Measurements from ENCODE around the gene C19orf53. TPM values are rescaled to one million over a fixed set of nuclear protein-coding genes. Genes with fewer than 3 reads are reported as not detected.
A peak's percentile ranks its signal among the peaks of the same experiment; 100 is the strongest.

C19orf53 gene
- polyA plus RNA-seq, 4 donors = 104 to 126 (median 118) TPM

DNA sequence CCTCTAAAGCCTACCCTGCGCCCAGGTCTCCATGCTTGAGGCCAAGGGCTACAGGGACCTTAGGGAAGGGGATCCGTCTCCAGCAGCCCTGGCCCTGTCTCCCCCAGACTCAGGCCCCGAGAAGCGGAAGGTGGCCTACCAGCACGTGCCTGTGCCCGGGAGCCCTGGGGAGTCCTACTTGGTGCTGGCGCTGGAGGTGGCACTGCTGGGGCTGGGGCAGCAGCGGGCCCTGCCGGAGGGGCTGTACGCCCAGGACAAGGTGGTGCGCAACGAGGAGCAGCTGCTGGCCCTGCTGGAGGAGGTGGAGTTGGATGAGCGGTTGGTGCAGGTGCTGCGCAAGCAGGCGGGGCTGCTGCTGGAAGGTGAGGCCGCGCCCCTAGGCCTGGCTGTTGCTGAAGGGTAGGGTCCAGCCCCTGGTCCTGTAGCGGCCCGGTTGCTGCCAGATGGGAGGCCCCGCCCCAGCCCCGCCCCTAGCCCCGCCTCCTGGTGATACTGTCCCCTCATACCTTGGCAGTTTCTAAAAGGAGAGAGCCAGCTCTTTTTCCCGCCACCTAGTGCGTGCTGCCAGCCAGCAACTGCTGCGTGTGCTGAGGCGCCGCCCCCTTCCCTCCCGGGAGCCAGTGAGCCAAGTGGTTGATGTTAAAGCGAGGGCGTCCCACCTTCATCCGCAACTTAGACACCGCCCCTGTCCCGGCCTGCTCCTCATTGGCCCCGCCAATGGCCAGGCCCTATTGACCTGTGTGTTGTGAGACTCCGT, 43.5 kb downstream of the C19orf53 start:
- peak overlapping the region in 2 of 3 donors; percentile 39 to 72 for H3K4me3 ChIP-seq (ENCODE audit: low read depth in 1 of 3, low read length in 3 of 3)
- peaks cover 0 to 15% (median 3%) of the 10 kb centered on the region in 3 donors for H3K4me1 ChIP-seq (ENCODE audit: control insufficient read depth in 3 of 3, insufficient read depth in 2 of 3, low read depth in 1 of 3, low read length in 2 of 3)
- H3K27ac ChIP-seq (ENCODE audit: low read depth in 1 of 3, low read length in 2 of 3) = peak overlapping the region; percentile 4 to 99 (median 88)
- FAIRE-seq = no peak
- H3K9me3 ChIP-seq (ENCODE audit: control insufficient read depth in 2 of 2, insufficient read depth in 1 of 2, low read depth in 1 of 2, low read length in 1 of 2) = no peaks in the 10 kb centered on the region
- peak; percentile 94 to 95 for DNase-seq
- H3K36me3 ChIP-seq (ENCODE audit: control insufficient read depth in 3 of 3, insufficient read depth in 2 of 3, low read depth in 1 of 3, low read length in 3 of 3) = peaks cover 0 to 43% (median 0%) of the 10 kb centered on the region in 3 donors
- WGBS, 3 donors = 10 to 48% (median 30%) methylated on average over 27 to 35 of the region's 35 CpGs
- no peaks in the 10 kb centered on the region for H3K27me3 ChIP-seq (ENCODE audit: control insufficient read depth in 3 of 3, insufficient read depth in 3 of 3, low read length in 3 of 3)

DNA sequence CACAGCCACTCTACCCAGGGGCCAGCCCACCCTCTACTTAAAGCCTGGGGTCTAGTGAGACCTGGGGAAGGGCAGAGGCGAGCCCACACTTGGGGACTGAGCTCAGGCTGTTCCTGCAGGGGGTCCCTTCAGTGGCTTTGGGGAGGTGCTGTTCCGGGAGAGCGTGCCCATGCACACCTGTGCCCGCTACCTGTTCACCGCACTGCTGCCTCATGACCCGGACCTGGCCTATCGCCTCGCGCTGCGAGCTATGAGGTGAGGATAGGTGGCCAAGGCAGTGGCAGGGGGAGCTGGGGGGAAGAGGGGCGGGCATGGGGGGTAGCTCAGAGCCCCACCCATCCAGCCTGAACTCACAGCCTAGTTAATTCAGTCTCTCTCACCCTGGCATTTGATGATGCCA, 45.0 kb downstream of the C19orf53 start:
- WGBS, 3 donors = 92 to 97% (median 97%) methylated on average over 11 of the region's 11 CpGs
- Histone ChIP-seq H3K27me3 (ENCODE audit: control insufficient read depth in 3 of 3, insufficient read depth in 3 of 3, low read length in 3 of 3) (no peaks in the 10 kb centered on the region), H3K4me3 (ENCODE audit: low read depth in 1 of 3, low read length in 3 of 3) (no peak overlapping the region), H3K9me3 (ENCODE audit: control insufficient read depth in 2 of 2, insufficient read depth in 1 of 2, low read depth in 1 of 2, low read length in 1 of 2) (no peaks in the 10 kb centered on the region), H3K27ac (ENCODE audit: low read depth in 1 of 3, low read length in 2 of 3) (no peak overlapping the region), H3K4me1 (ENCODE audit: control insufficient read depth in 3 of 3, insufficient read depth in 2 of 3, low read depth in 1 of 3, low read length in 2 of 3) (peaks cover 0 to 15% (median 3%) of the 10 kb centered on the region in 3 donors), H3K36me3 (ENCODE audit: control insufficient read depth in 3 of 3, insufficient read depth in 2 of 3, low read depth in 1 of 3, low read length in 3 of 3) (peaks cover 0 to 43% (median 0%) of the 10 kb centered on the region in 3 donors)
- FAIRE-seq (no peak), DNase-seq (no peak)

- no peak for FAIRE-seq
- no peak for DNase-seq
- Histone ChIP-seq H3K9me3 (ENCODE audit: control insufficient read depth in 2 of 2, insufficient read depth in 1 of 2, low read depth in 1 of 2, low read length in 1 of 2) (no peaks in the 10 kb centered on the region), H3K4me1 (ENCODE audit: control insufficient read depth in 3 of 3, insufficient read depth in 2 of 3, low read depth in 1 of 3, low read length in 2 of 3) (peaks cover 0 to 15% (median 3%) of the 10 kb centered on the region in 3 donors), H3K27ac (ENCODE audit: low read depth in 1 of 3, low read length in 2 of 3) (no peak overlapping the region), H3K27me3 (ENCODE audit: control insufficient read depth in 3 of 3, insufficient read depth in 3 of 3, low read length in 3 of 3) (no peaks in the 10 kb centered on the region), H3K4me3 (ENCODE audit: low read depth in 1 of 3, low read length in 3 of 3) (no peak overlapping the region), H3K36me3 (ENCODE audit: control insufficient read depth in 3 of 3, insufficient read depth in 2 of 3, low read depth in 1 of 3, low read length in 3 of 3) (peaks cover 0 to 45% (median 0%) of the 10 kb centered on the region in 3 donors)
- 90 to 100% (median 97%) methylated on average over 2 of the region's 2 CpGs for WGBS, 3 donors
These were observed 47.0 kb downstream of the C19orf53 start for GRCh38 chr19:13821292-13821691.

- no peaks in the 10 kb centered on the region for H3K27me3 ChIP-seq (ENCODE audit: control insufficient read depth in 3 of 3, insufficient read depth in 3 of 3, low read length in 3 of 3)
- H3K4me1 ChIP-seq (ENCODE audit: control insufficient read depth in 3 of 3, insufficient read depth in 2 of 3, low read depth in 1 of 3, low read length in 2 of 3) = peaks cover 0 to 7% (median 0%) of the 10 kb centered on the region in 3 donors
- H3K4me3 ChIP-seq (ENCODE audit: low read depth in 1 of 3, low read length in 3 of 3) = no peak overlapping the region
- FAIRE-seq (no peak), DNase-seq (no peak)
- H3K36me3 ChIP-seq (ENCODE audit: control insufficient read depth in 3 of 3, insufficient read depth in 2 of 3, low read depth in 1 of 3, low read length in 3 of 3) = peaks cover 0 to 46% (median 0%) of the 10 kb centered on the region in 3 donors
- H3K27ac ChIP-seq (ENCODE audit: low read depth in 1 of 3, low read length in 2 of 3) = no peak overlapping the region
- H3K9me3 ChIP-seq (ENCODE audit: control insufficient read depth in 2 of 2, insufficient read depth in 1 of 2, low read depth in 1 of 2, low read length in 1 of 2) = no peaks in the 10 kb centered on the region
- WGBS, 3 donors = 74 to 92% (median 81%) methylated on average over 8 of the region's 8 CpGs
These were observed 49.0 kb downstream of the C19orf53 start for GRCh38 chr19:13823256-13823655.

DNA sequence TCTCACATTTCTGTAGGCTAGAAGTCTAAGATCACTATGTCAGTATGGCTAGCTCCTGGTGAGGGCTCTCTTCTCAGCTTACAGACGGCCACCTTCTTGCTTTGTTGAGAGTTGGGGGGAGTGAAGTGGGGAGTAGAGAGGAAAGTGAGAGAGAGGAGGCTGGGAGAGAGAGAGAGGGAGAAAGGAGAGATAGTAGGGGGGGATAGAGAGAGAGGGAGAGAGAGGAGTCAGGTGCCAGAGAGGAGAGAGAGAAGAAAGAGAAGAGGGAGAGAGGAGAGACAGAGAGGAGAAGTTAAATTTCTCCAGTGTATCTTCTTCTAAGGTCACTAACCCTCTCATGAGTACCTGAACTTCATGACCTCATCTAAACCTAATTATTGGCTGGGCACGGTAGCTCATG, 49.6 kb downstream of the C19orf53 start:
- no peak for DNase-seq
- no peaks in the 10 kb centered on the region for H3K9me3 ChIP-seq (ENCODE audit: control insufficient read depth in 2 of 2, insufficient read depth in 1 of 2, low read depth in 1 of 2, low read length in 1 of 2)
- no peaks in the 10 kb centered on the region for H3K27me3 ChIP-seq (ENCODE audit: control insufficient read depth in 3 of 3, insufficient read depth in 3 of 3, low read length in 3 of 3)
- 87 to 92% (median 87%) methylated on average over 2 of the region's 2 CpGs for WGBS, 3 donors
- FAIRE-seq = no peak
- H3K4me3 ChIP-seq (ENCODE audit: low read depth in 1 of 3, low read length in 3 of 3) = no peak overlapping the region
- H3K27ac ChIP-seq (ENCODE audit: low read depth in 1 of 3, low read length in 2 of 3) = no peak overlapping the region
- peaks cover 0 to 51% (median 0%) of the 10 kb centered on the region in 3 donors for H3K36me3 ChIP-seq (ENCODE audit: control insufficient read depth in 3 of 3, insufficient read depth in 2 of 3, low read depth in 1 of 3, low read length in 3 of 3)
- H3K4me1 ChIP-seq (ENCODE audit: control insufficient read depth in 3 of 3, insufficient read depth in 2 of 3, low read depth in 1 of 3, low read length in 2 of 3) = peaks cover 0 to 5% (median 0%) of the 10 kb centered on the region in 3 donors

- no peak overlapping the region for H3K27ac ChIP-seq (ENCODE audit: low read depth in 1 of 3, low read length in 2 of 3)
- H3K9me3 ChIP-seq (ENCODE audit: control insufficient read depth in 2 of 2, insufficient read depth in 1 of 2, low read depth in 1 of 2, low read length in 1 of 2) = no peaks in the 10 kb centered on the region
- H3K27me3 ChIP-seq (ENCODE audit: control insufficient read depth in 3 of 3, insufficient read depth in 3 of 3, low read length in 3 of 3) = no peaks in the 10 kb centered on the region
- H3K36me3 ChIP-seq (ENCODE audit: control insufficient read depth in 3 of 3, insufficient read depth in 2 of 3, low read depth in 1 of 3, low read length in 3 of 3) = peaks cover 0 to 55% (median 0%) of the 10 kb centered on the region in 3 donors
- FAIRE-seq = no peak
- no peak for DNase-seq
- peaks cover 0 to 5% (median 0%) of the 10 kb centered on the region in 3 donors for H3K4me1 ChIP-seq (ENCODE audit: control insufficient read depth in 3 of 3, insufficient read depth in 2 of 3, low read depth in 1 of 3, low read length in 2 of 3)
- no peak overlapping the region for H3K4me3 ChIP-seq (ENCODE audit: low read depth in 1 of 3, low read length in 3 of 3)
These were observed 50.4 kb downstream of the C19orf53 start for GRCh38 chr19:13824703-13825102.

- Histone ChIP-seq H3K27ac (ENCODE audit: low read depth in 1 of 3, low read length in 2 of 3) (no peak overlapping the region), H3K9me3 (ENCODE audit: control insufficient read depth in 2 of 2, insufficient read depth in 1 of 2, low read depth in 1 of 2, low read length in 1 of 2) (no peaks in the 10 kb centered on the region), H3K4me1 (ENCODE audit: control insufficient read depth in 3 of 3, insufficient read depth in 2 of 3, low read depth in 1 of 3, low read length in 2 of 3) (peaks cover 0 to 5% (median 0%) of the 10 kb centered on the region in 3 donors), H3K4me3 (ENCODE audit: low read depth in 1 of 3, low read length in 3 of 3) (no peak overlapping the region), H3K36me3 (ENCODE audit: control insufficient read depth in 3 of 3, insufficient read depth in 2 of 3, low read depth in 1 of 3, low read length in 3 of 3) (peaks cover 0 to 65% (median 4%) of the 10 kb centered on the region in 3 donors), H3K27me3 (ENCODE audit: control insufficient read depth in 3 of 3, insufficient read depth in 3 of 3, low read length in 3 of 3) (no peaks in the 10 kb centered on the region)
- DNase-seq (peak in 1 of 2 donors; percentile 55), FAIRE-seq (no peak)
- 89 to 92% (median 90%) methylated on average over 28 to 30 of the region's 30 CpGs for WGBS, 3 donors
These were observed 51.5 kb downstream of the C19orf53 start for GRCh38 chr19:13825489-13826441.

GRCh38 chr19:13826652-13827235, 52.5 kb downstream of the C19orf53 start:
- H3K36me3 ChIP-seq (ENCODE audit: control insufficient read depth in 3 of 3, insufficient read depth in 2 of 3, low read depth in 1 of 3, low read length in 3 of 3) = peaks cover 0 to 71% (median 7%) of the 10 kb centered on the region in 3 donors
- WGBS, 3 donors = 85 to 89% (median 87%) methylated on average over 9 of the region's 9 CpGs

More at GRCh38 chr19:13826652-13827235, 52.5 kb downstream of the C19orf53 start:
- DNase-seq = no peak
- peaks cover 0 to 5% (median 0%) of the 10 kb centered on the region in 3 donors for H3K4me1 ChIP-seq (ENCODE audit: control insufficient read depth in 3 of 3, insufficient read depth in 2 of 3, low read depth in 1 of 3, low read length in 2 of 3)
- FAIRE-seq = no peak
- H3K27me3 ChIP-seq (ENCODE audit: control insufficient read depth in 3 of 3, insufficient read depth in 3 of 3, low read length in 3 of 3) = no peaks in the 10 kb centered on the region
- no peaks in the 10 kb centered on the region for H3K9me3 ChIP-seq (ENCODE audit: control insufficient read depth in 2 of 2, insufficient read depth in 1 of 2, low read depth in 1 of 2, low read length in 1 of 2)
- no peak overlapping the region for H3K4me3 ChIP-seq (ENCODE audit: low read depth in 1 of 3, low read length in 3 of 3)
- no peak overlapping the region for H3K27ac ChIP-seq (ENCODE audit: low read depth in 1 of 3, low read length in 2 of 3)
